A673 (cell line): Measurements from ENCODE around the gene PHAX. TPM values are rescaled to one million over a fixed set of nuclear protein-coding genes. Genes with fewer than 3 reads are reported as not detected.
A peak's percentile ranks its signal among the peaks of the same experiment; 100 is the strongest.

ENCODE experiments used
- BruUV-seq: library from RNA; stranded (reverse); fragments of 400-500 nt; replicated peaks from 2 replicates; lab custom pipeline; 2021; lab: Mats Ljungman, UMichigan
- CTCF ChIA-PET: fragments of 300-600 bp; sonication (Branson Sonifier 250); formaldehyde crosslinking; loops from one replicate; lab custom pipeline; 2022; ENCODE audit warnings: antibody characterized with exemption; lab: Charles Lee
- POLR2A ChIA-PET: fragments of 300-600 bp; sonication (Branson Sonifier 250); formaldehyde crosslinking; loops from one replicate; lab custom pipeline; 2022; ENCODE audit warnings: antibody characterized with exemption; ENCODE audit not compliant: low non-redundant PET; lab: Charles Lee
- DNase-seq: peaks from one replicate; pipeline ENCODE4 v3.0.0-alpha.2; 2015; ENCODE audit warnings: low spot score
- H3K27ac ChIP-seq: fragments of 200-600 bp; sonication (generic); 2 replicates; pipeline ENCODE4 v1.5.1; 2016; ENCODE audit warnings: mixed run types, low read depth, mild to moderate bottlenecking, mixed read lengths, antibody characterized with exemption, low read length; ENCODE audit not compliant: poor library complexity, severe bottlenecking
- H3K27me3 ChIP-seq: fragments of 200-600 bp; sonication (generic); replicated peaks from 2 replicates; pipeline ENCODE4 v1.6.1; 2017; ENCODE audit warnings: mixed run types, low read depth, mild to moderate bottlenecking, mixed read lengths, antibody characterized with exemption, low read length; ENCODE audit not compliant: insufficient read depth, poor library complexity
- H3K36me3 ChIP-seq: fragments of 200-600 bp; sonication (generic); 2 replicates; pipeline ENCODE4 v1.6.1; 2016; ENCODE audit warnings: mixed run types, mild to moderate bottlenecking, mixed read lengths, antibody characterized with exemption, low read length; ENCODE audit not compliant: insufficient read depth, poor library complexity, severe bottlenecking
- H3K4me1 ChIP-seq: fragments of 200-600 bp; sonication (generic); 2 replicates; pipeline ENCODE4 v1.6.1; 2017; ENCODE audit warnings: mixed run types, mild to moderate bottlenecking, mixed read lengths, antibody characterized with exemption, low read length; ENCODE audit not compliant: insufficient read depth, poor library complexity, severe bottlenecking
- H3K4me3 ChIP-seq: fragments of 200-600 bp; sonication (generic); 2 replicates; pipeline ENCODE4 v1.5.1; 2016; ENCODE audit warnings: low read depth, mixed run types, mild to moderate bottlenecking, mixed read lengths, low read length; ENCODE audit not compliant: poor library complexity, severe bottlenecking
- H3K9me3 ChIP-seq: fragments of 200-600 bp; sonication (generic); 2 replicates; pipeline ENCODE4 v1.6.1; 2016; ENCODE audit warnings: mixed run types, low read depth, mild to moderate bottlenecking, mixed read lengths, antibody characterized with exemption, low read length; ENCODE audit not compliant: poor library complexity, severe bottlenecking
- EZH2 ChIP-seq: fragments of 200-600 bp; sonication (generic); IDR thresholded peaks from 2 replicates; pipeline ENCODE4 v1.6.1; 2017; ENCODE audit warnings: borderline replicate concordance, low read depth, mild to moderate bottlenecking, mixed read lengths, antibody characterized with exemption, low read length; ENCODE audit not compliant: poor library complexity, severe bottlenecking
- intact Hi-C: fragments of 100-400 bp; cut with micrococcal nuclease; formaldehyde crosslinking; loops from one replicate; pipeline ENCODE4 v1.10.0; 2022; ENCODE audit not compliant: unreplicated experiment
- total RNA-seq: library from RNA; stranded (reverse); gene quantifications from 2 replicates; pipeline ENCODE4 v1.2.3, GENCODE V29; 2021
- TF ChIP-seq, protein P1 (sequence below): fragments of 300-800, 200-600 bp; sonication (generic); conservative IDR thresholded peaks from 2 replicates; pipeline ENCODE4 v1.5.1; 2017; ENCODE audit warnings: low read depth, mild to moderate bottlenecking, antibody characterized with exemption, low read length, moderate library complexity, mixed read lengths

The PHAX gene
- total RNA-seq, 1 experiment from 2014 or later = 71.3 TPM

DNA sequence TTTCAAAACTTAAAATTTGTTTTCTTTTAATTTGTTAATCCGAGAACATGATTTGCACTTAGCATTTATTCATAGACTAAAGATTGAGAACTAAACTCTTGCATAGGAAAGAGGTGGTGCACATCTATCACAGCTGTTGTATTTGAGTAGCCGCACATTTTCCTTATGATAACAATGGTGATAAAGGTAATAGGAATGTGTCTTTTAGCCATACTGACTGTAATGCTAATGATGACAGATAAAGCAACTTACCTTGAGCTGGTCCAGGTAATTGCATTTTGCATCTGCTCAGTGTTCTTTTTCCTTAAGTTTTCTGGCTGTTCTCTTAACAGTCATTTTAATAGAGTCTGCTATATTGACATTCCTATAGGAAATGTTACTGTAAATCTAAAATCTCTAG lies 19.0 kb downstream of the PHAX start:
- no peak overlapping the region for H3K27ac ChIP-seq
- no peaks in the 10 kb centered on the region for H3K4me1 ChIP-seq
- POLR2A ChIA-PET = no interaction called here
- no peak for DNase-seq
- peaks cover 48% of the 10 kb centered on the region for H3K36me3 ChIP-seq
- BruUV-seq = no TSS peak
- no peaks in the 10 kb centered on the region for H3K27me3 ChIP-seq
- intact Hi-C loops = no loop called here
- TF ChIP-seq EZH2 = no peak
- TF ChIP-seq, protein P1, sequence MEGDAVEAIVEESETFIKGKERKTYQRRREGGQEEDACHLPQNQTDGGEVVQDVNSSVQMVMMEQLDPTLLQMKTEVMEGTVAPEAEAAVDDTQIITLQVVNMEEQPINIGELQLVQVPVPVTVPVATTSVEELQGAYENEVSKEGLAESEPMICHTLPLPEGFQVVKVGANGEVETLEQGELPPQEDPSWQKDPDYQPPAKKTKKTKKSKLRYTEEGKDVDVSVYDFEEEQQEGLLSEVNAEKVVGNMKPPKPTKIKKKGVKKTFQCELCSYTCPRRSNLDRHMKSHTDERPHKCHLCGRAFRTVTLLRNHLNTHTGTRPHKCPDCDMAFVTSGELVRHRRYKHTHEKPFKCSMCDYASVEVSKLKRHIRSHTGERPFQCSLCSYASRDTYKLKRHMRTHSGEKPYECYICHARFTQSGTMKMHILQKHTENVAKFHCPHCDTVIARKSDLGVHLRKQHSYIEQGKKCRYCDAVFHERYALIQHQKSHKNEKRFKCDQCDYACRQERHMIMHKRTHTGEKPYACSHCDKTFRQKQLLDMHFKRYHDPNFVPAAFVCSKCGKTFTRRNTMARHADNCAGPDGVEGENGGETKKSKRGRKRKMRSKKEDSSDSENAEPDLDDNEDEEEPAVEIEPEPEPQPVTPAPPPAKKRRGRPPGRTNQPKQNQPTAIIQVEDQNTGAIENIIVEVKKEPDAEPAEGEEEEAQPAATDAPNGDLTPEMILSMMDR = no peak
- H3K9me3 ChIP-seq = no peaks in the 10 kb centered on the region
- CTCF ChIA-PET = no interaction called here
- no peak overlapping the region for H3K4me3 ChIP-seq

DNA sequence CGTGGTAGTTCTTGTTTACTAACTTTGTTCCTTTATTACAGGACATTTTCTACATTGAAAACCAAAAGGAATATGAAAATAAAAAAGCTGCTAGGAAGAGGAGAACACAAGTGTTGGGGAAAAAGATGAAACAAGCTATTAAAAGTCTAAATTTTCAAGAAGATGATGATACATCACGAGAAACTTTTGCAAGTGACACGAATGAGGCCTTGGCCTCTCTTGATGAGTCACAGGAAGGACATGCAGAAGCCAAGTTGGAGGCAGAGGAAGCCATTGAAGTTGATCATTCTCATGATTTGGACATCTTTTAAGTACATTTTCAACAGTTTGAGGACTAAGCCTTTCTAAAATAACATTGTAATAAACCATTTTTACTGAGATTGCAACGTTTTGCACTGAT lies 23.8 kb downstream of the PHAX start:
- TF ChIP-seq, protein P1 = no peak
- TF ChIP-seq EZH2 = no peak
- CTCF ChIA-PET = no interaction called here
- BruUV-seq = no TSS peak
- POLR2A ChIA-PET = no interaction called here
- intact Hi-C loops = no loop called here
- no peak overlapping the region for H3K27ac ChIP-seq
- H3K27me3 ChIP-seq = no peaks in the 10 kb centered on the region
- peaks cover 38% of the 10 kb centered on the region for H3K36me3 ChIP-seq
- no peaks in the 10 kb centered on the region for H3K9me3 ChIP-seq
- no peak overlapping the region for H3K4me3 ChIP-seq
- H3K4me1 ChIP-seq = no peaks in the 10 kb centered on the region
- peak; percentile 27 for DNase-seq

DNA sequence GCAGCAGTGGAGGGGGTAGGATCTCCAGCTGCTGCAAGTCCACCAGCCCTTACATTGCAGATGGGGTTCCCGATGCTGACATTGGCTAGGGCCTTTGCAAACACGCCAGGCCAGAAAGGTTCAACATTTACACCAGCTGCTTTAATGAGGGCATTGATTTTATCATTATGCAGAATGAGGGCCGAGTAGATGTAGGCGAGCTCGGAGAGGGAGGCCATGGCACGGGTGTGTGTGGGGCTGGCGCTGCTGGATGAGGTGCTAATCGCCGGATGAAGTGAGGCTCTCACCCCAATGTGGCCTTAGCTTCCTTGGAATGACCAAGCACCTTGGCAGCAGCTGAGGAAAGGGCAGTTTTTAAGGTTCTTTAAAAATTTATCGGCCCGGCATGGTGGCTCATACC lies 27.4 kb downstream of the PHAX start:
- Histone ChIP-seq H3K4me3 (no peak overlapping the region), H3K27me3 (no peaks in the 10 kb centered on the region), H3K4me1 (no peaks in the 10 kb centered on the region), H3K9me3 (no peaks in the 10 kb centered on the region), H3K27ac (no peak overlapping the region), H3K36me3 (peaks cover 30% of the 10 kb centered on the region)
- DNase-seq = no peak
- intact Hi-C loops = no loop called here
- TF ChIP-seq EZH2 = no peak
- TF ChIP-seq, protein P1 = no peak
- CTCF ChIA-PET = no interaction called here
- no TSS peak for BruUV-seq
- POLR2A ChIA-PET = no interaction called here
